ENCODE results near the gene PPP1R10. TPM values are rescaled to one million over a fixed set of nuclear protein-coding genes. Genes with fewer than 3 reads are reported as not detected.
A peak's percentile ranks its signal among the peaks of the same experiment; 100 is the strongest.

PPP1R10 gene
- total and polyA plus RNA-seq, 2 of the 13 experiments (the other 11 are each of a cell fraction or from before 2014, with no cell fraction given): 26.3 to 38.4 TPM

GRCh38 chr6:30615219-30615957, 1.7 kb downstream of the PPP1R10 start (continued):
- TF ChIP-seq ZNF280D (CRISPR knock-in tag; IDR thresholded peaks at IDR 0.05) (peak; percentile 54; the same call in 1 of the 2 replicates), ZC3H4 (CRISPR knock-in tag; IDR thresholded peaks at IDR 0.05; ENCODE audit: borderline replicate concordance) (peak; percentile 77; the same call in 1 of the 2 replicates), NFAT5 (CRISPR knock-in tag; IDR thresholded peaks at IDR 0.05) (no peak), HDAC1 (CRISPR knock-in tag; IDR thresholded peaks at IDR 0.05) (0 out of 2 replicates have a peak, but pooled peaks have one; percentile 9), ARNT2 (CRISPR knock-in tag; IDR thresholded peaks at IDR 0.05; ENCODE audit: low read depth) (no peak), CENPBD1 (CRISPR knock-in tag; IDR thresholded peaks at IDR 0.05; ENCODE audit: borderline replicate concordance, low read depth) (no peak), ZNF792 (CRISPR knock-in tag; IDR thresholded peaks at IDR 0.05) (0 out of 2 replicates have a peak, but pooled peaks have one; percentile 12), FOXP4 (CRISPR knock-in tag; IDR thresholded peaks at IDR 0.05) (peak; percentile 7; the same call in 1 of the 2 replicates), ZFP37 (CRISPR knock-in tag; IDR thresholded peaks at IDR 0.05; ENCODE audit: borderline replicate concordance) (no peak), EP300 (IDR thresholded peaks at IDR 0.05; ENCODE audit: low read depth in 2 of 2, low read length in 2 of 2) (no peak), EP300 (CRISPR knock-in tag; IDR thresholded peaks at IDR 0.05; ENCODE audit: borderline replicate concordance) (0 out of 2 replicates have a peak, but pooled peaks have one; percentile 31), HBP1 (CRISPR knock-in tag; IDR thresholded peaks at IDR 0.05; ENCODE audit: low read depth) (0 out of 2 replicates have a peak, but pooled peaks have one; percentile 5), KDM2A (CRISPR knock-in tag; IDR thresholded peaks at IDR 0.05; ENCODE audit: borderline replicate concordance, low read depth) (0 out of 2 replicates have a peak, but pooled peaks have one; percentile 19), ZNF549 (CRISPR knock-in tag; IDR thresholded peaks at IDR 0.05) (no peak), POLR2AphosphoS2 (IDR thresholded peaks at IDR 0.05; ENCODE audit: low read depth, low read length) (no peak; the same call in none of the 2 replicates), ZNF850 (CRISPR knock-in tag; conservative IDR thresholded peaks at IDR 0.05) (no peak)
